HG02642 (cell line): ENCODE measurements around the gene SPTBN4.
"Not testable (repeated sequence)": the region's sequence is repeated elsewhere in the genome, so short reads cannot be mapped to it uniquely, and the experiment has no call there.

Experiments used
- ATAC-seq: cut with Tn5 transposase; IDR thresholded peaks from one replicate; pipeline ENCODE4 v1.9.1; 2021; ENCODE audit warnings: mild to moderate bottlenecking; ENCODE audit not compliant: unreplicated experiment, poor library complexity

Gene SPTBN4

DNA sequence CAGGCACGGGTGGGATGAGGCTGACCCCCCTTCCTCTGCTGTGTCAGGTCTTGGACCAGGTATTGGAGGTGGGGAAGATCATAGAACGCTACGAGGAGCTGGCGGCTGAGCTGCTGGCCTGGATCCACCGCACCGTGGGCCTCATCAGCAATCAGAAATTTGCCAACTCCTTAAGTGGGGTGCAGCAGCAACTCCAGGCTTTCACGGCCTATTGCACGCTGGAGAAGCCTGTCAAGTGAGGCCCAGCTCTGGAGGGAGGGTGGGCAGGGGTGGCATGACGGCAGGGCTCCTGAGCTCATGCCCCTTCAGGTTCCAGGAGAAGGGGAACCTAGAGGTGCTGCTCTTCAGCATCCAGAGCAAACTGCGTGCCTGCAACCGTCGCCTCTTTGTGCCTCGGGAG is 35.3 kb downstream of the SPTBN4 start:
- no peak for ATAC-seq

DNA sequence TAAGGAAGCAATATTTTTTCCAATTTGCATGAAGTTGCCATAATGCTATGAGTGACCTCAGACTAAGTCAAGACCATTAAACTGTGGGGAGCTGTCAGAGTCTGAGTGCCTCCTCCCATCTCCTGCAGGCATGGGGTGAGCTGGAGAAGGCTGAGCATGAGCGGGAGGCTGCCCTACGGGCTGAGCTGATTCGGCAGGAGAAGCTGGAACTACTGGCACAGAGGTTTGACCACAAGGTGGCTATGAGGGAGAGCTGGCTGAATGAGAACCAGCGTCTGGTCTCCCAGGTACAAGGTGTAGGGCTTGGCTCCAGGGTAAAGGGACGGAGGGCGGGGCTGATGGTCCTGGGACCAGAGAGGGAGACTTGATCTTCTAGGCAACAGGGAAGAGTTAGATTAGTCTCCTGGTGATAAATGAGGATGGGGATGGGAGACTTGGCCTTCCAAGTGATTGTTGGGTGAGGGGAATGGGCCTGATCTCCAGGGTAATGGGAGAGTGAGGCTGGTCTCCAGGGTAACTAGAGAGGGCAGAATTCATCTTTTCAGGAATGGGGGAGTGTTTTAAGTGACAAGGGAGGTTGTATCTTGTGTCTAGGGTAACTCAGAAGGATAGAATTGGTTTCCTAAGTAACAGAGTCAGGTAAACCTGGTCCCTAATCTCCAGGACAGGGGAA is 36.0 kb downstream of the SPTBN4 start:
- ATAC-seq, result no peak

DNA sequence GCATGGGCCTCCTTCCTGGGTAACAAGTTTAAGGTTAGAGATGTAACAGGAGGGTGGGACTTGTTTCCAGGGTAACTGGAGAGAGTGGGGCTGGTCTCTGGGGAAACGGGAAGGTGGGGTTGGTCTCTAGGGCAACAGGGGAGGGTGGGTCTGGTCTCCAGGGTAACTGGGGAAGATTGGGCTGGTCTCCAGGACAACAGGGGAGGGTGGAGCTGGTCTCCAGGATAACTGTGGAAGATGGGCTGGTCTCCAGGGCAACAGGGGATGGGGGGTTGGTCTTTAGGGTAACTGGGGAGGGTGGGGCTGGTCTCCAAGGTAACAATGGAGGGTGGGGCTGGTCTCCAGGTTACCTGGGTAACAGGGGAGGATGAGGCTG is 36.5 kb downstream of the SPTBN4 start:
- ATAC-seq, result no peak

DNA sequence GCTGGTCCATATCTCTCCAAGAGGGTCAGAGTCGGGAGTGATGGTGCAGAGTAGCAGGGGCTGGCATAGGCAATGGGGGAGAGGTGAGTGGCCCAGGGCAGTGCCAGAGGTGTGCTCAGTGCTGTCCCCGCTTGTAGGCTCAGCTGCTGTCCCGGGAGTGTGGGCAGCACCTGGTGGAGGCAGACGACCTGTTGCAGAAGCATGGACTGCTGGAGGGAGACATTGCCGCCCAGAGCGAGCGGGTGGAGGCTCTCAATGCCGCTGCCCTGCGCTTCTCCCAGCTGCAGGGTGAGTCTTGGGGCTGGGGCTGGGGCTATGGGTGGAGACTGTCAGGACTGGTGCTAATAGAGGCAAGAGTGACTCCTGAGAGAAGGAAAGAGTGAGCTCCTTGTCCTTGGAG is 39.3 kb downstream of the SPTBN4 start:
- ATAC-seq, result no peak

DNA sequence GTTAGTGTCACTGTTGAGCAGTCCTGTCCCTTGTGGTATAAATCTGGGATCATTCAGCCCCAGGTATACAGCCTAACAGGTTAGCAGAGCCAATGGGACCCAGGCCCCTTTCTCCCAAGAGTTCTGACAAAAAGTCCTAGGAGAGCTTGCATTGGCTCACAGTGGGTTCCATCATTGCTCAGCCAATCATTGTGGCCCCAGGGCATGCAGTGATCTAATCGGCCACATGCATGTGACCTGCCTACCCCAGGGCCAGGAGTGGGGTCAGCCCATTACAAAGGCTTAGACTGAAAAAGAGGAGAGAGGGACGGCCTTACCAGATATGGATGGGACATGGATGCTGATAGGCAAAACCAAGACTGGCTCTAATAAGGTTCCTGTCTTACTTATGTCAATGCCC is 41.1 kb downstream of the SPTBN4 start:
- no peak for ATAC-seq

DNA sequence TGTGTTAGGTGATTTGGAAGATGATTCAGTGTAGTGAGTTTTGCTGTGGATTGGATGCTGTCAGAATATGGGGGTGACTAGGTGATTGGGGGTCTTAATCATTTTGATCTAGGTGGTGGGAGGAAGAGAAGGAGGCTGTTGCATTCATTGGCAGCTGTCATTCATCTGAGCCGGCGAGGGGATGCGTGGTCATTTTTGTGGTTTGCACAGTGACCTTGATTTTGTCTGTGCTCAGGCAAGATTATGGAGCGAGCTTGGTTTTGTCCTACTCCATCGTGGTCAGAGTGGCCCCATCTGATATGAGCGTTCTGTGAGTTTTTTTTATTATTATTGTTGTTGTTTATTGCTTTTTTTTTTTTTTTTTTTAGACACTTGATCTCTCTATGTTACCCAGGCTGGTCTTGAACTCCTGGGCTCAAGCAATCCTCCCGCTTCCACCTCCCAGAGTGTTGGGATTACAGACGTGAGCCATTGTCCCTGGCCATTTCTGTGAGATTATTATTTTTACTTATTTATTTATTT is 42.0 kb downstream of the SPTBN4 start:
- no peak for ATAC-seq

DNA sequence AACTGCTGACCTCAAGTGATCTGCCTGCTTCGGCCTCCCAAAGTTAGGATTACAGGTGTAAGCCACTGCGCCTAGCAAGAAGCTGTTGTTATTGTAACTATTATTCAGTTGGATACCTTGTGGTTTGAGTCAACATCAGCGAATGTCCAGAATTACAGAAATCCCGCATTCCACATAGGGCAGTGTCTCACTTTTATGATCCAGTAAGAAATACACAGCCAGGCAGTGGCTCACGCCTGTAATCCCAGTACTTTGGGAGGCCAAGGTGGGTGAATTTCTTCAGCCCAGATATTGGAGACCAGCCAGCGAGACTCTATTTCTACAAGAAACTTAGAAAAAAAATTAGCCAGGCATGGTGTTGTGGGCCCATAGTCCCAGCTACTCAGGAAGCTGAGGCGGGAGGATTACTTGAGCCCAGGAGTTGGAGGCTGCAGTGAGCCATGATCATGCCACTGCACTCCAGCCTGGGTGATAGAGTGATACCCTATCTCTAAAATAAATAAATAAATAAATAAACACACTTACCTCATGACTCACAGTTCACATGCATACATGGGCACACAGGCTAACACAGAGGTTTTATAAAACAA is 43.8 kb downstream of the SPTBN4 start:
- ATAC-seq, result no peak

DNA sequence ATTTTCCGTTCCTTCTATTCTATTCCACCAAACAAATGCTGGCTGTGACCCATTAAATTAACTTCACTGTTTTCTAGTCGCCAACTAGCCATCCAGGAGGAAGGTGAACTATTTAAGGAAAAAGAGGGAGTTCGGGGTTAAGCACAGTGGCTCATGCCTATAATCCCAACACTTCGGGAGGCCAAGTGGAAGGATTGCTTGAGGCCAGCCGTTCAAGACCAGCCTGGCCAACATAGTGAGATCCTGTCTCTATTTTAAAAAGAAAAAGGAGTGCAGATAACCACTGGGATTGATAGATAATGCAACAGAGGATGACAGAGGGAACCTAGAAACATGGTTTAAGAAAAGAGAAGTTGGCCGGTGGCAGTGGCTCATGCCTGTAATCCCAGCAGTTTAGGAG is 44.7 kb downstream of the SPTBN4 start:
- no peak for ATAC-seq

DNA sequence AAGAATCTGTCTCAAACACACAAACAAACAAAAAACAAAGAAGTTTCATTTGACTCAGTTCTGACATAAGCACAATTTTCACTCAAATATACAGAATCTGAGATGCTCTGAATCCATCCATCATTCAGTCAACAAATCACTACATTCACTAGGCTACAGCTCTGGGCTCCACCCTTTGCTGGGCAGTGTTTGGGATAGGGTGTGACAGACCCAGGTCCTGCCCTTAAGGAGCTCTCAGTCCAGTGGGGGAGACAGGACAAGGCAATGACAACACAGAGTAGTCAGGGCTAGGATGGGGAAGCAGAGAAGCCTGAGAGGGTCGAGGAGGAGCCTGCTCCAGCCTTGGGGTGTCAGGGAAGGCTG is 45.3 kb downstream of the SPTBN4 start:
- ATAC-seq, result no peak

DNA sequence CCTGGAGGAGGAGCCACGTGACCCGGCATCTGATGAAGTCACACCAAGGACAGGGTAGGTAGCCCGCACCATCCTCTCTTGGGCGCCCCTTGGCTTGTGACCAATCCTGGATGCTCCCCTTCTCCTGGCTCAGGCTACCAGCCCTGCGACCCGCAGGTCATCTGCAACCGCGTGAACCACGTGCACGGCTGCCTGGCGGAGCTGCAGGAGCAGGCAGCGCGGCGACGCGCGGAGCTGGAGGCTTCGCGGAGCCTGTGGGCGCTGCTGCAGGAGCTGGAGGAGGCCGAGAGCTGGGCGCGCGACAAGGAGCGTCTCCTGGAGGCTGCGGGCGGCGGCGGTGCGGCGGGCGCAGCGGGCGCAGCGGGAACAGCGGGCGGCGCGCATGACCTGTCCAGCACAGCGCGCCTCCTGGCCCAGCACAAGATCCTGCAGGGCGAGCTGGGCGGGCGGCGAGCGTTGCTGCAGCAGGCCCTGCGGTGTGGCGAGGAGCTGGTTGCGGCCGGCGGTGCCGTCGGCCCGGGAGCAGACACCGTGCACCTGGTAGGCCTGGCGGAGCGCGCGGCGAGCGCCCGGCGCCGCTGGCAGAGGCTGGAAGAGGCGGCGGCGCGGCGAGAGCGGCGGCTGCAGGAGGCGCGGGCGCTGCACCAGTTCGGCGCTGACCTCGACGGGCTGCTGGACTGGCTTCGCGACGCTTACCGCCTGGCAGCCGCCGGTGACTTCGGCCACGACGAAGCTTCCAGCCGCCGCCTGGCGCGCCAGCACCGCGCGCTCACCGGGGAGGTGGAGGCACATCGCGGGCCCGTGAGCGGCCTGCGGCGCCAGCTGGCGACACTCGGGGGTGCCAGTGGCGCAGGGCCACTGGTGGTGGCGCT is 45.9 kb downstream of the SPTBN4 start:
- no peak for ATAC-seq

DNA sequence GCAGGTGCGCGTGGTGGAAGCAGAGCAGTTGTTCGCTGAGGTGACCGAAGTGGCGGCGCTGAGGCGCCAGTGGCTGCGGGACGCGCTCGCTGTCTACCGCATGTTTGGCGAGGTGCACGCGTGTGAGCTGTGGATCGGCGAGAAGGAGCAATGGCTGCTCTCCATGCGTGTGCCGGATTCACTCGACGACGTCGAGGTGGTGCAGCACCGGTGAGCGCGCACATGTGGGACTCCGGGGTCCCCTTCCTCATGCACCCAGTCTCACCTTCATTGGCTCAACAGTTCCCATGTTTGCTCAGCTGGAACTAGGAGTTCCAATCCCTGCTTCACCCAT is 46.5 kb downstream of the SPTBN4 start:
- ATAC-seq, result no peak

DNA sequence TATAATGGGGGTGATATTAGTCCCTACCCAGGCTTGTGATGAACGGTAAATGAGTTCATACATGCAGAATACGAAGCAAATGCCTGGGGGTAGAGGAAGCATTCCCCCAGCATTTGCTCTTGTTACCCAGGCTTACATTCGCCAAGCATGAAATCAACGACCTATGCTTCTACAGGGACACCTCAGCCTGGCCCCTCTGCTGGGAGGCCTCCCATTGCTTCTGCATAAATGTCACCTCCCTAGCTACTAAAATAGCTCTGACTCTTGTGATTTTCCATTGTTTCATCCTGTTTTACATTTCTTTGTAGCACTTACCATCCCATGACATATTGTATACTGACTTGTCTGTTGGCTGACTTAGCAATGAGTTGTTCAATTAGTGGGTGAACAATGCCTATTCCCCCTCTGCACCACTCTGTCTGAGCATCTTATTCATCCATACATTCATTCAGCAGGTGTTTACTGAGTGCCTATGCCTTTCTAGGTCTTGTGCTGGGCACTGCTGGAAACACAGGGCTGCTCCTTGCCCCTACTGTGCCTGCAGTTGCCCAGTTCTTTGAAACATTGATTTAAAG is 47.0 kb downstream of the SPTBN4 start:
- no peak for ATAC-seq

DNA sequence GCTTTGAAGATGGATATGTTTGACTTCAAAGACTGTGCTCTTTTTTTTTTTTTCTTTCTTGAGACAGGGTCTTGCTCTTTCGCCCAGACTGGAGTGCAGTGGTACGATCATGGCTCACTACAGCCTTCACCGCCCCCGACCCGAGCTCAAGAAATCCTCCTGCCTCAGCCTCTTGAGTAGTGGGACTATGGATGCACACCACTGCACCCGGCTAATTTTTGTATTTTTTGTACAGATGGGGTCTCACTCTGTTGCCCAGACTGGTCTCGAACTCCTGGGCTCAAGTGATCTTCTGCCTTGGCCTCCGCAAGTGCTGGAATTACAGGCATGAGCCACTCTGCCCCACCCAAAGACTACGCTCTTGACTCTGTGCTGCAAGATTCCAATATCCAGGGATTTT is 50.4 kb downstream of the SPTBN4 start:
- no peak for ATAC-seq

DNA sequence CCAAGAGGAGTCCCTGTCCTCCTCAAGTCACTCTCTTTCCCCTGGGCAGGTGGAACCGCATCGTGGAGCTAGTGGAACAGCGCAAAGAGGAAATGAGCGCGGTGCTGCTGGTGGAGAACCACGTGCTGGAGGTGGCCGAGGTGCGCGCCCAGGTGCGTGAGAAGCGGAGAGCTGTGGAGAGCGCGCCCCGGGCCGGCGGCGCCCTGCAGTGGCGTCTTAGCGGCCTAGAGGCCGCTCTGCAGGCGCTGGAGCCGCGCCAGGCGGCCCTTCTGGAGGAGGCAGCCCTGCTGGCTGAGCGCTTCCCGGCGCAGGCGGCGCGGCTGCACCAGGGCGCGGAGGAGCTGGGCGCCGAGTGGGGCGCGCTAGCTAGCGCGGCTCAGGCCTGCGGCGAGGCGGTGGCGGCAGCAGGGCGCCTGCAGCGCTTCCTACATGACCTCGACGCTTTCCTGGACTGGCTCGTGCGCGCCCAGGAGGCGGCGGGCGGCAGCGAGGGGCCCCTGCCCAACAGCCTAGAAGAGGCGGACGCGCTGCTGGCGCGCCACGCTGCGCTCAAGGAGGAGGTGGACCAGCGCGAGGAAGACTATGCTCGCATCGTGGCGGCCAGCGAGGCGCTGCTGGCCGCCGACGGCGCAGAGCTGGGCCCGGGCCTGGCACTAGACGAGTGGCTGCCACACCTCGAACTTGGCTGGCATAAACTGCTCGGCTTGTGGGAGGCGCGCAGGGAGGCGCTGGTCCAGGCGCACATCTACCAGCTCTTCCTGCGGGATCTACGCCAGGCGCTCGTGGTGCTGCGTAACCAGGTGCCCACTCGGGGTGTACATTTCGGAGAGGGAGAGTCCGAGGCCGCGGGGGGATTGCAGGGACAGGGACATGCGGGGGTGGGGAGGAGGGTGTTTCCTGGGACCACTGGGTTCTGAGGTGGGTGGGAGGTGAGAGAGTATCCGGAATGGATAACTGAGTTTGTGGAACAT is 52.8 kb downstream of the SPTBN4 start:
- ATAC-seq, result no peak

DNA sequence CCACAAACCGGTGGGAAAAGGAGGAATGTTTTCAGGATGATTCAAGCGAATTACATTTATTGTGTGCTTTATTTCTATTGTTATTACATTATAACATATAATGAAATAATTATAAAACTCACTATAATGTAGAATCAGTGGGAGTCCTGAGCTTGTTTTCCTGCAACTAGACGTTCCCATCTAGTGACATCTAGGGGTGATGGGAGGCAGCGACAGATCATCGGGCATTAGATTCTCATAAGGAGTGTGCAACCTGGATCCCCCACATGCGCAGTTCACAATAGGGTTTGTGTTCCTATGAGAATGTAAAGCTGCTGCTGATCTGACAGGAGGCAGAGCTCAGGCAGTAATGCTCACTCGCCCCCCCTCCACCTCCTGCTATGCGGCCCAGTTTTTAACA is 54.5 kb downstream of the SPTBN4 start:
- no peak for ATAC-seq

DNA sequence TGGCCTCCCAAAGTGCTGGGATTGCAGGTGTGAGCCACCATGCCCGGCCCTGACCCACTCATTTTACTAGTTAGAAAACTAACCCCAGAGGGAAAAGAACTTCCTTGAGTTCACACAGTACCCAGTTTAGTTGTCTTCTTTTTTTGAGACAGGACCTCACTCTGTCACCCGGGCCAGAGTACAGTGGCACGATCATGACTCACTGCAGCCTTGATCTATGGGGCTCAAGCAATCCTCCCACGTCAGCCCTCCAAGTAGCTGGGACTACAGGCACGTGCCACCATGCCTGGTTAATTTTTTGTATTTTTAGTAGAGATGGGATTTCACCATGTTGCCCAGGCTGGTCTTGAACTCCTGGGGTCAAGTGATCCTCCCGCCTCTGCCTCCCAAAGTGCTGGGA is 55.1 kb downstream of the SPTBN4 start:
- not testable (repeated sequence) for ATAC-seq

DNA sequence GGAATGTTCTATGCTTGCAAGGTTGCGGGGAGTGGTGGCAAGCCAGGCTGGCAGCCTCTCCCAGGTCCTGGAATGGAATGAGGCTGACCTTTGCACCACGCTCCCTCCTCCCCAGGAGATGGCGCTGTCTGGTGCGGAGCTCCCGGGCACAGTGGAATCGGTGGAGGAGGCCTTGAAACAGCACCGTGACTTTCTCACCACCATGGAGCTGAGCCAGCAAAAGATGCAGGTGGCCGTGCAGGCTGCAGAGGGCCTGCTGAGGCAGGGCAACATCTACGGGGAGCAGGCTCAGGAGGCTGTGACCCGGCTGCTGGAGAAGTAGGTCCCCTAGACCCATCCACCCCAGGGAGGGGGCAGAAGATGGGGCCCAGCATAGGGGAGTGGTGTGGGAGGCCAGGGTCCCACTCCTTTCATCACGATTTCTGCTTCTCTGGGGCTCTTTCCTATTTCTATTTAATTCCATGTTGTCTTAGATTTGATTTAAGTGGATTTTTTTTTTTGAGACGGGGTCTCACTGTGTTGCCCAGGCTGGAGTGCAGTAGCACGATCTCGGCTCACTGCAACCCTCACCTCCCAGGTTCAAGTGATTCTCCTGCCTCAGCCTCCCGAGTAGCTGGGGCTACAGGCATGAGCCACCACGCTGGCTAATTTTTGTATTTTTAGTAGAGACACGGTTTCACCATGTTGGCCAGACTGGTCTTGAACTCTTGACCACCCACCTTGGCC is 56.7 kb downstream of the SPTBN4 start:
- no peak for ATAC-seq

DNA sequence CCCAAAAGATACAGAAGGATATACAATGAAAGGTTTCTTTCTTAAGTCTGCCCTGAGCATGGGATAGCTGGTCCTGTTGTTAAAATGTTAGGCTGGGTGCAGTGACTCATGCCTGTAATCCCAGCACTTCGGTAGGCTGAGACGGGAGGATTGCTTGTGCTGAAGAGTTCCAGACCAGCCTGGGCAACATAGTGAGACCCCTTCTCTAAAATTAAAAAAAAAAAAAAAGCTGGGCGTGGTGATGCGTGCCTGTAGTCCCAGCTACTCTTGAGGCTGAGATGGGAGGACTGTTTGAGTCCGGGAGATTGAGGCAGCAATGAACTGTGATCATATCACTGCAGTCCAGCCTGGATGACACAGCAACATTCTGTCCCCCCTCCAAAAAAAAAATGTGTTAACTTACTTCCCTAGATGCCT is 57.3 kb downstream of the SPTBN4 start:
- ATAC-seq, result no peak

DNA sequence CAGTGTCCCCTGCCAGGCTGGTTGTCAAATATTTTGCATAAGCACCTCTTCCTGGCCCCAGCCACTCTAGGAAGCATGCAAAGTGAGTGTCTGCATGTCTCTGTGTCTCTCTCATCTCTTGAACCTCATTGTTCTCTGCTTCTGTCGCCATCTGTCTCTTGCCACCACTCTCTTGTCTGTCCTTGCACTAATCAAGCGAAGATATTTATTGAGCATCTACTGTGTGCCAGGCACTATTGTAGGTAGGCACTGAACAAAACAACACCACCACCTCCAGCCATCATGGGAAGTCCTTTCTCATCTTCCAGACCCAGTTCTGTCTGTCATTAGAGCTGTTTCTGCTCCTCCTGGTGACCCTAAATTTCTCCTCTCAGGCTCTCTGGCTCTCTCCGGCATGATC is 57.9 kb downstream of the SPTBN4 start:
- no peak for ATAC-seq
